Measurements from ENCODE around the gene CEBPB.
A peak's percentile ranks its signal among the peaks of the same experiment; 100 is the strongest.
"Not testable (repeated sequence)": the region's sequence is repeated elsewhere in the genome, so short reads cannot be mapped to it uniquely, and the experiment has no call there.

CEBPB gene

GRCh38 chr20:50170549-50171220 is 19.9 kb upstream of the CEBPB start:
- DNase-seq, result no peak

- DNase-seq, result no peak
Observed at GRCh38 chr20:50172347-50173013, 18.1 kb upstream of the CEBPB start.

GRCh38 chr20:50174456-50174855 is 16.2 kb upstream of the CEBPB start:
- no peak for DNase-seq

GRCh38 chr20:50175938-50176933 is 14.4 kb upstream of the CEBPB start:
- no peak for DNase-seq

- DNase-seq, result not testable (repeated sequence)
Observed at GRCh38 chr20:50178672-50179071, 12.0 kb upstream of the CEBPB start.

GRCh38 chr20:50181344-50181743 is 9.3 kb upstream of the CEBPB start:
- no peak for DNase-seq

GRCh38 chr20:50182346-50182745 is 8.3 kb upstream of the CEBPB start:
- DNase-seq, result no peak

GRCh38 chr20:50185426-50185825 is 5.2 kb upstream of the CEBPB start:
- DNase-seq, result no peak

GRCh38 chr20:50186151-50186885 is 4.3 kb upstream of the CEBPB start:
- peak; percentile 66 for DNase-seq

- DNase-seq, result no peak
Observed at GRCh38 chr20:50186987-50187402, 3.6 kb upstream of the CEBPB start.

GRCh38 chr20:50187403-50188051 is 3.1 kb upstream of the CEBPB start:
- DNase-seq, result no peak

- DNase-seq, result no peak
Observed at GRCh38 chr20:50188287-50188688, 2.3 kb upstream of the CEBPB start.

GRCh38 chr20:50188879-50189680 is 1.6 kb upstream of the CEBPB start:
- no peak for DNase-seq

- DNase-seq, result no peak
Observed at GRCh38 chr20:50189681-50190250, 864 bp upstream of the CEBPB start.

- peak; percentile 62 for DNase-seq
Observed at GRCh38 chr20:50191065-50191543, 474 bp downstream of the CEBPB start.

GRCh38 chr20:50191544-50192363 is 1.1 kb downstream of the CEBPB start:
- peak; percentile 66 for DNase-seq

GRCh38 chr20:50192364-50193198 is 2.0 kb downstream of the CEBPB start:
- peak; percentile 41 for DNase-seq

- DNase-seq, result no peak
Observed at GRCh38 chr20:50193199-50193835, 2.7 kb downstream of the CEBPB start.

Data from GDM1 (cell line).